OCI-LY3 (cell line): Measurements from ENCODE around the gene TMEM119.

Experiments used
- EZH2phosphoT487 ChIP-seq: fragments of 200-600 bp; shearing (Covaris generic); IDR thresholded peaks from 2 replicates; pipeline ENCODE4 v1.6.1; 2018; ENCODE audit warnings: antibody characterized with exemption, mixed run types, low read depth
- TF ChIP-seq, protein P1 (sequence below): fragments of 200-600, 300-600 bp; sonication (generic); IDR thresholded peaks from 2 replicates; pipeline ENCODE4 v1.5.1; 2014; ENCODE audit warnings: antibody characterized with exemption, low read length, low read depth

GRCh38 chr12:108562348-108563135 lies 35.3 kb downstream of the TMEM119 start, which contains the start of gene ISCU:
- TF ChIP-seq, protein P1, sequence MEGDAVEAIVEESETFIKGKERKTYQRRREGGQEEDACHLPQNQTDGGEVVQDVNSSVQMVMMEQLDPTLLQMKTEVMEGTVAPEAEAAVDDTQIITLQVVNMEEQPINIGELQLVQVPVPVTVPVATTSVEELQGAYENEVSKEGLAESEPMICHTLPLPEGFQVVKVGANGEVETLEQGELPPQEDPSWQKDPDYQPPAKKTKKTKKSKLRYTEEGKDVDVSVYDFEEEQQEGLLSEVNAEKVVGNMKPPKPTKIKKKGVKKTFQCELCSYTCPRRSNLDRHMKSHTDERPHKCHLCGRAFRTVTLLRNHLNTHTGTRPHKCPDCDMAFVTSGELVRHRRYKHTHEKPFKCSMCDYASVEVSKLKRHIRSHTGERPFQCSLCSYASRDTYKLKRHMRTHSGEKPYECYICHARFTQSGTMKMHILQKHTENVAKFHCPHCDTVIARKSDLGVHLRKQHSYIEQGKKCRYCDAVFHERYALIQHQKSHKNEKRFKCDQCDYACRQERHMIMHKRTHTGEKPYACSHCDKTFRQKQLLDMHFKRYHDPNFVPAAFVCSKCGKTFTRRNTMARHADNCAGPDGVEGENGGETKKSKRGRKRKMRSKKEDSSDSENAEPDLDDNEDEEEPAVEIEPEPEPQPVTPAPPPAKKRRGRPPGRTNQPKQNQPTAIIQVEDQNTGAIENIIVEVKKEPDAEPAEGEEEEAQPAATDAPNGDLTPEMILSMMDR, result no peak
- TF ChIP-seq EZH2phosphoT487, result no peak
